Right lobe of liver (tissue), 6 donors: ENCODE results near the gene KCNIP3. TPM values are rescaled to one million over a fixed set of nuclear protein-coding genes. Genes with fewer than 3 reads are reported as not detected.

Source experiments
- ATAC-seq, 4 donors: fragments of 200-7000 bp; cut with Tn5 transposase; one replicate each; pipeline ENCODE4 v1.9.1; 2020; ENCODE audit warnings: mild to moderate bottlenecking in 4 of 4, moderate library complexity in 4 of 4
- DNase-seq, 3 donors: peaks; one replicate each; pipeline ENCODE4 v3.0.0-alpha.2; 2020
- H3K27ac ChIP-seq, 3 donors: fragments of 200-600 bp; one replicate each; pipeline ENCODE4 v1.8.0; 2022
- H3K27me3 ChIP-seq, 2 donors: fragments of 200-600 bp; one replicate each; pipeline ENCODE4 v1.8.0; 2022
- H3K36me3 ChIP-seq, 4 donors: fragments of 200-600 bp; sonication (generic) in 1 of 4; one replicate each; pipeline versions ENCODE4 v1.5.1 to v1.8.0; 2017 to 2022; ENCODE audit warnings: control low read depth in 1 of 4
- H3K4me1 ChIP-seq, 4 donors: fragments of 200-600 bp; sonication (generic) in 1 of 4; one replicate each; pipeline versions ENCODE4 v1.5.1 to v1.8.0; 2017 to 2022; ENCODE audit warnings: control low read depth in 1 of 4
- H3K4me3 ChIP-seq, 3 donors: fragments of 200-600 bp; one replicate each; pipeline ENCODE4 v1.8.0; 2022
- H3K9me3 ChIP-seq, 4 donors: fragments of 200-600 bp; sonication (generic) in 1 of 4; one replicate each; pipeline versions ENCODE4 v1.5.1 to v1.8.0; 2017 to 2022; ENCODE audit warnings: control low read depth in 1 of 4
- POLR2A ChIP-seq: fragments of 450-650 bp; IDR thresholded peaks from one replicate; pipeline ENCODE4 v1.6.1; 2017; ENCODE audit warnings: antibody characterized with exemption, mild to moderate bottlenecking
- WGBS: methylation state at CpG from one replicate; pipeline ENCODE4 v1.1.6; 2018; ENCODE audit warnings: low coverage, low lambda C conversion rate; ENCODE audit not compliant: insufficient coverage; ENCODE audit errors: missing lambda C conversion rate; 5-methylcytosine and 5-hydroxymethylcytosine counted together
- intact Hi-C, 2 donors: fragments of 100-400 bp; cut with DNase I; formaldehyde crosslinking; loops; one replicate each; pipeline versions ENCODE4 v1.11.2 to v1.14.1; 2022
- total RNA-seq, 6 experiments: library from RNA; depleted of rRNA in 2 of 6; stranded (reverse); fragments of >200 nt in 2 of 6; fragmentation: NEBNext Ultra II Directional in 3 of 6; extraction: Animal tissue kit (Norgen Biotek cat#: 25700) in 3 of 6; gene quantifications; one replicate each; pipeline versions ENCODE4 v1.1.0 to v1.2.4, GENCODE V29; 2016 to 2023
- TF ChIP-seq, protein P1 (sequence below), 4 donors: fragments of 200-600 bp in 3 of 4; fragments of 450-650 bp in 1 of 4; IDR thresholded peaks; one replicate each; pipeline versions ENCODE4 v1.5.1 to v1.8.0; 2016 to 2022; ENCODE audit warnings: antibody characterized with exemption in 4 of 4, mild to moderate bottlenecking in 2 of 4
- donor health status: DM: no; HTN: yes; CAD: no.
- donor health status: DM: no; HTN: no; CAD: no.
- donor health status: DM: no; HTN: no; CAD: no.
- donor health status: DM: no; HTN: yes; CAD: no.
- donor health status: DM: no; HTN: yes; CAD: no.

Gene KCNIP3
- total RNA-seq, 6 experiments from 2014 or later = 0.46 to 3.3 (median 1.2) TPM

DNA sequence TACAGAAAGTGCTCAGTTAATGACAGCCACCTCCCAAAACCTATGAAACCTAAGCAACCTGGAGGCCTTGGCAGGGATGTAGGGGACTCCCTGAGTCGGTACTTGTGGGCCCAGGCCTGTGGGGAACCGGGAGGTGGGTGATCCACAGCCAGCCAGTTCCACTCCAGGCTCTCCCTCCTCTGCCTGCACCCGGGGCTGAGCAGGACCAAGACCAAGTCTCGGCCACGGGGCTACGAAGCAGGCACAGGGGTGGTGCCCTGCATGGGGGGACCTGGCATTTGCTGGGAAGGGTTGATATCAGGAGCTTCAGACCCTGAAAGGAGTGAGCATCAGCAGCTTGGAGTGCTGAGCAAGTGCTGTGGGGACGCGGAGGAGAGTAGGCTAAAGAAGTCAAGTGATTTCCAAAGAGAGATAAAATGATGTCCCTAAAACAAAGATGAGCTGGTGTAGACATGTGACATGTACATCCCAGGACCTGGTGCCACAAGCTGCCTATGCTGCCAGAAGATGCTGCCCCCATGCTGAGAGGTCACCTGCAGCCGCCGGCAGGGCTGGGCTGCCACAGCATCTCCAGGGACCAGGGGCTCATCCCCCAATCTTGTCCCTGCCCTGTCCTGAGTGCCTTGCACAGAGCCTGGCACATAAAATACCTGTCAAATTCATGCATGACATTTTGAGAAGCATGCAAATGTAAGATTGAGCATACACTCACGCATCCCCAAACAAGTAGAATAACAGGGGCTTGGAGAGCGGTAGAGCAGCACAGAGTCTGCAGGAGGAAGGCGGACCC, 21.5 kb downstream of the KCNIP3 start:
- Histone ChIP-seq H3K27me3 (no peaks in the 10 kb centered on the region), H3K4me1 (no peaks in the 10 kb centered on the region), H3K9me3 (no peaks in the 10 kb centered on the region), H3K4me3 (no peak overlapping the region), H3K27ac (no peak overlapping the region), H3K36me3 (no peaks in the 10 kb centered on the region)
- no peak for DNase-seq
- no peak for ATAC-seq
- intact Hi-C loops = loop anchor here in 1 of 2 donors (5.0 kb wide), 1 partner anchor 86 kb away; no protein-coding TSS in a partner anchor
- WGBS = 73% methylated on average over 7 of the region's 13 CpGs
- TF ChIP-seq, protein P1, sequence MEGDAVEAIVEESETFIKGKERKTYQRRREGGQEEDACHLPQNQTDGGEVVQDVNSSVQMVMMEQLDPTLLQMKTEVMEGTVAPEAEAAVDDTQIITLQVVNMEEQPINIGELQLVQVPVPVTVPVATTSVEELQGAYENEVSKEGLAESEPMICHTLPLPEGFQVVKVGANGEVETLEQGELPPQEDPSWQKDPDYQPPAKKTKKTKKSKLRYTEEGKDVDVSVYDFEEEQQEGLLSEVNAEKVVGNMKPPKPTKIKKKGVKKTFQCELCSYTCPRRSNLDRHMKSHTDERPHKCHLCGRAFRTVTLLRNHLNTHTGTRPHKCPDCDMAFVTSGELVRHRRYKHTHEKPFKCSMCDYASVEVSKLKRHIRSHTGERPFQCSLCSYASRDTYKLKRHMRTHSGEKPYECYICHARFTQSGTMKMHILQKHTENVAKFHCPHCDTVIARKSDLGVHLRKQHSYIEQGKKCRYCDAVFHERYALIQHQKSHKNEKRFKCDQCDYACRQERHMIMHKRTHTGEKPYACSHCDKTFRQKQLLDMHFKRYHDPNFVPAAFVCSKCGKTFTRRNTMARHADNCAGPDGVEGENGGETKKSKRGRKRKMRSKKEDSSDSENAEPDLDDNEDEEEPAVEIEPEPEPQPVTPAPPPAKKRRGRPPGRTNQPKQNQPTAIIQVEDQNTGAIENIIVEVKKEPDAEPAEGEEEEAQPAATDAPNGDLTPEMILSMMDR (IDR thresholded peaks at IDR 0.05) = no peak
- TF ChIP-seq POLR2A = no peak

GRCh38 chr2:95319481-95320343, 22.6 kb downstream of the KCNIP3 start:
- no peaks in the 10 kb centered on the region for H3K9me3 ChIP-seq
- TF ChIP-seq POLR2A = no peak
- TF ChIP-seq, protein P1 (IDR thresholded peaks at IDR 0.05) = no peak
- no peaks in the 10 kb centered on the region for H3K36me3 ChIP-seq
- no peaks in the 10 kb centered on the region for H3K4me1 ChIP-seq
- no peaks in the 10 kb centered on the region for H3K27me3 ChIP-seq
- no peak overlapping the region for H3K4me3 ChIP-seq
- WGBS = 71% methylated on average over 6 of the region's 23 CpGs
- no peak overlapping the region for H3K27ac ChIP-seq
- intact Hi-C loops = loop anchor here in 1 of 2 donors (5.0 kb wide), 1 partner anchor 87 kb away; no protein-coding TSS in a partner anchor
- ATAC-seq (no peak), DNase-seq (no peak)

DNA sequence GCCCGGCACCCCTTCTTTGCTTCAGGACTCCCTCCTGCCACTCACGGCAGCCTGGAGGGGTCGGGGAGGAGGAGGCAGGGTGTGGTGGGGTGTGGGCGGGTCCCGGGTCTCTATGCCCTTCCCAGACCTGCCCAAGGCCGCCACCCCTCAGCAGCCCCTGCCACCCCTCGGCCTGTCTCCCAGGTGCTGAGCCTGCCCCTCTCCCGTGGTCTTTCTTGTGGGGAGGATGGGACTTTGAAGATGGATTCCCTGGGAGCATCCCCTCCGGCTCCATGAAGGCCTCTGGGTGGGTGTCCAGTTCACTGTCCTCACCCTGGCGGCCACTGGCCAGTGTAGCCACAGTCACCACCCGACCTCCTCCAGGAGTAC, 23.2 kb downstream of the KCNIP3 start:
- WGBS = no CpG with 5 or more reads among the region's 11 CpGs
- Histone ChIP-seq H3K27me3 (no peaks in the 10 kb centered on the region), H3K27ac (no peak overlapping the region), H3K9me3 (no peaks in the 10 kb centered on the region), H3K4me1 (no peaks in the 10 kb centered on the region), H3K36me3 (no peaks in the 10 kb centered on the region), H3K4me3 (no peak overlapping the region)
- TF ChIP-seq, protein P1 (IDR thresholded peaks at IDR 0.05) = no peak
- no peak for TF ChIP-seq POLR2A
- intact Hi-C loops = no loop called here
- ATAC-seq = no peak
- DNase-seq = no peak

DNA sequence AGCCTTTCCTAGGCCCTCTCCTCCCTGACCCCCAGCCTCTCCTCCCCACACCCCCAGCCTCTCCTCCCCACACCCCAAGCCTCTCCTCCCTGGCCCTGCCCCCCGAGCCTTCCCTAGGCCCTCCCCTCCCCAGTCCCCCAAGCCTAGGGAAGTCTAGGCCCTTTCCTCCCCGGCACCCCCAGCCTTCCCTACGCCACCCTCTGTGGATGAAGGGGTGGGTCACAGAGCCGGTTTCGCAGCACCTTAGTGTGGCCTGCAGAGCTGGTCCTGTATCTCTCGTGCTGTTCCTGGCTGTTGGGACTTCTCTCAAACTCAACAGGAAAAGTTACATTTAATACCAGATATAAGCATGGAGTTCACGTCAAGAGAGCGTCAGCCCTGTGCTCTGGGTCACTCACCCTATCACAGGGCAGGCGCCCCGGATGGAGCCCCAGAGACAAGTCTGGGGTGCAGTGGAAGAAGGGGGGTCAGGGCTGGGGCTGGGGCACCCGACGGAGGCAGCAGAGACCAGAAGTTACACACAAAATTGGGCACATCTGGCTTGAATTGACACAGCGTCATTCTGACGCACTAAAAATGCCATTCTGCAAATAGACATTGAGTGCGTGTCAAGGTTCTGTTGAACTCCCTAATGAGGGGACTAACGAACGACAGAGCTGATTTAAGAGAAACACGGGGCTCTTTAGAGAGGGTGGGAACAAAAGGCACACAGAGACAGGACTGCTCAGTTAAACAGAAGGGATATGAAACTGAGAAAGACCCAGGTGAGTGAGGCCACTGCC, 24.0 kb downstream of the KCNIP3 start:
- WGBS = 68% methylated on average over 9 of the region's 18 CpGs
- DNase-seq (no peak), ATAC-seq (no peak)
- no peak overlapping the region for H3K4me3 ChIP-seq
- no peaks in the 10 kb centered on the region for H3K4me1 ChIP-seq
- no peaks in the 10 kb centered on the region for H3K27me3 ChIP-seq
- TF ChIP-seq POLR2A = no peak
- H3K36me3 ChIP-seq = no peaks in the 10 kb centered on the region
- no peaks in the 10 kb centered on the region for H3K9me3 ChIP-seq
- no peak overlapping the region for H3K27ac ChIP-seq
- intact Hi-C loops = no loop called here
